ENCODE data around the gene NAA15.

DNA sequence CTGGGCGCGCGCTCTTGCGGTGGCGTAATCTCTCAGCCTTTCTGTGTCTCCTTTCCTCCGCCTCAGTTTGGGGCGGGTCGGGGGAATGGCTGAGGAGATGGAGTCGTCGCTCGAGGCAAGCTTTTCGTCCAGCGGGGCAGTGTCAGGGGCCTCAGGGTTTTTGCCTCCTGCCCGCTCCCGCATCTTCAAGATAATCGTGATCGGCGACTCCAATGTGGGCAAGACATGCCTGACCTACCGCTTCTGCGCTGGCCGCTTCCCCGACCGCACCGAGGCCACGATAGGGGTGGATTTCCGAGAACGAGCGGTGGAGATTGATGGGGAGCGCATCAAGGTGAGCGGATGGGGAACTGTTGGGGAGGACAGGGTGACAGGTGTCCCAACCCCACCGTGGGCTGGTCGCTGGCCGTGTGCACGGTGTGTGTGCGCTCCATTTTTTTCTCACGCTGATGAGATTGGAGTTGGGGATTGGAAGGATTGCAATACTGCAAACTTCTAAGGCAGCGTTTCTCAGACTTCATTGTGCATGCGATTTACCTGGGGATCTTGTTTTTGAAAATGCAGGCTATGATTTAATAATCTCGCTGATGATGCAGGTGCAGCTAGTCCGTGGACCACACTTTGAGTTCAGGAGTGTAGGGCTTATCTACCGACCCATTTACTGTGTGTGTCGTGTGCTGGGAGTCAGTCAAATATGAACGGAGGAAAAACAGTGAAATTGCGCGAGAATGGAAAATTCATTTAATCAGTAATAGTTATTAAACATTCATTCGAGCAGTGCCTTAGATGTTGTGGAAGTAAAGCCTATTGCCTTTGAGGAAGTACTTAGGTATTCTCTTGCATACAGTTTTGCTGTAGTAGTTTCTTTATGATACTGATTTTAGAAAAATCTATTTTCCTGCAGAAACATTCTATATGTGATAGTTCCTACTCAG is 153.1 kb downstream of the NAA15 start, which contains the start of gene RAB33B:
- TF ChIP-seq, protein P1, sequence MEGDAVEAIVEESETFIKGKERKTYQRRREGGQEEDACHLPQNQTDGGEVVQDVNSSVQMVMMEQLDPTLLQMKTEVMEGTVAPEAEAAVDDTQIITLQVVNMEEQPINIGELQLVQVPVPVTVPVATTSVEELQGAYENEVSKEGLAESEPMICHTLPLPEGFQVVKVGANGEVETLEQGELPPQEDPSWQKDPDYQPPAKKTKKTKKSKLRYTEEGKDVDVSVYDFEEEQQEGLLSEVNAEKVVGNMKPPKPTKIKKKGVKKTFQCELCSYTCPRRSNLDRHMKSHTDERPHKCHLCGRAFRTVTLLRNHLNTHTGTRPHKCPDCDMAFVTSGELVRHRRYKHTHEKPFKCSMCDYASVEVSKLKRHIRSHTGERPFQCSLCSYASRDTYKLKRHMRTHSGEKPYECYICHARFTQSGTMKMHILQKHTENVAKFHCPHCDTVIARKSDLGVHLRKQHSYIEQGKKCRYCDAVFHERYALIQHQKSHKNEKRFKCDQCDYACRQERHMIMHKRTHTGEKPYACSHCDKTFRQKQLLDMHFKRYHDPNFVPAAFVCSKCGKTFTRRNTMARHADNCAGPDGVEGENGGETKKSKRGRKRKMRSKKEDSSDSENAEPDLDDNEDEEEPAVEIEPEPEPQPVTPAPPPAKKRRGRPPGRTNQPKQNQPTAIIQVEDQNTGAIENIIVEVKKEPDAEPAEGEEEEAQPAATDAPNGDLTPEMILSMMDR (IDR thresholded peaks at IDR 0.05): no peak
- TF ChIP-seq POLR2A (IDR thresholded peaks at IDR 0.05): peak in 1 of 2 donors; percentile 84
